GM23248 (cell line): ENCODE data around the gene RASA3.

Experiments used
- EZH2 ChIP-seq: fragments of 200-600 bp; sonication (generic); IDR thresholded peaks from 2 replicates; pipeline ENCODE4 v1.6.1; 2018; ENCODE audit warnings: antibody characterized with exemption, mild to moderate bottlenecking; ENCODE audit not compliant: insufficient read depth, poor library complexity, severe bottlenecking
- EZH2phosphoT487 ChIP-seq: fragments of 200-600 bp; sonication (generic); IDR thresholded peaks from 2 replicates; pipeline ENCODE4 v1.6.1; 2018; ENCODE audit warnings: antibody characterized with exemption, moderate library complexity, mild to moderate bottlenecking, low read depth; ENCODE audit not compliant: insufficient read depth

GRCh38 chr13:114105521-114106225 is 26.8 kb downstream of the RASA3 start:
- TF ChIP-seq EZH2 (no peak), EZH2phosphoT487 (no peak)
